ENCODE data around the gene KIAA1328. TPM values are rescaled to one million over a fixed set of nuclear protein-coding genes. Genes with fewer than 3 reads are reported as not detected.

KIAA1328 gene
- polyA plus RNA-seq, 1 of the 3 experiments (the other 2 are of a cell fraction), result 2.6 TPM

GRCh38 chr18:36850527-36851201 is 21.7 kb downstream of the KIAA1328 start (continued):
- no peak for TF ChIP-seq REST (IDR thresholded peaks at IDR 0.05; ENCODE audit: low read depth, low read length)
- peak; percentile 46; the same call in 1 of the 2 replicates for TF ChIP-seq POLR2AphosphoS5 (IDR thresholded peaks at IDR 0.05; ENCODE audit: low read depth, low read length)
- TF ChIP-seq SMC3 (IDR thresholded peaks at IDR 0.05; ENCODE audit: low read depth, low read length), result no peak
- TF ChIP-seq ELF1 (IDR thresholded peaks at IDR 0.05), result no peak
- TF ChIP-seq MEF2A (IDR thresholded peaks at IDR 0.05; ENCODE audit: borderline replicate concordance, low read depth), result peak; percentile 22; the same call in 1 of the 2 replicates
- peak; percentile 27; the same call in 1 of the 2 replicates for TF ChIP-seq TEAD4 (IDR thresholded peaks at IDR 0.05; ENCODE audit: borderline replicate concordance, insufficient read depth)
- no peak for TF ChIP-seq CTCF (IDR thresholded peaks at IDR 0.05)
- peak; percentile 94 for TF ChIP-seq JUND (IDR thresholded peaks at IDR 0.05)
- no peak for TF ChIP-seq USF1 (IDR thresholded peaks at IDR 0.05; ENCODE audit: borderline replicate concordance, low read depth)
- TF ChIP-seq ZBTB33 (IDR thresholded peaks at IDR 0.05; ENCODE audit: borderline replicate concordance, low read depth), result peak; percentile 23; the same call in 1 of the 2 replicates
- 0 out of 2 replicates have a peak, but pooled peaks have one; percentile 35 for TF ChIP-seq SIN3A (IDR thresholded peaks at IDR 0.05; ENCODE audit: borderline replicate concordance, low read depth, low read length)
- TF ChIP-seq EP300 (IDR thresholded peaks at IDR 0.05; ENCODE audit: borderline replicate concordance in 1 of 2, low read depth in 1 of 2, low read length in 1 of 2), result peak in 1 of 2 experiments; percentile 82; a peak in 2 of 4 replicates
- TF ChIP-seq FOXJ3 (CRISPR knock-in tag; IDR thresholded peaks at IDR 0.05), result no peak
- peak; percentile 90 for TF ChIP-seq NFIC (IDR thresholded peaks at IDR 0.05; ENCODE audit: borderline replicate concordance)
- no peak for TF ChIP-seq IRF3 (IDR thresholded peaks at IDR 0.05; ENCODE audit: low read depth, low read length)
- TF ChIP-seq NRF1 (IDR thresholded peaks at IDR 0.05; ENCODE audit: low read depth, low read length), result no peak
- TF ChIP-seq TCF12 (IDR thresholded peaks at IDR 0.05), result peak; percentile 92

All from SK-N-SH (cell line).